OCI-LY1 (cell line): ENCODE data around the gene SEMA5A.

Experiments used
- H2AFZ ChIP-seq: fragments of 200-600 bp; sonication (generic), shearing (Covaris generic); 2 replicates; pipeline ENCODE4 v1.6.0; 2014; ENCODE audit warnings: antibody characterized with exemption, mild to moderate bottlenecking, low read length
- H3F3A ChIP-seq: fragments of 200-600 bp; sonication (generic), shearing (Covaris generic); 2 replicates; pipeline ENCODE4 v1.6.0; 2014; ENCODE audit warnings: mild to moderate bottlenecking, antibody characterized with exemption, low read length, moderate library complexity; ENCODE audit not compliant: insufficient read depth
- H3K27ac ChIP-seq: fragments of 200-600 bp; sonication (generic); 2 replicates; pipeline ENCODE4 v1.5.1; 2014; ENCODE audit warnings: low read length, mixed run types, mild to moderate bottlenecking, low read depth; ENCODE audit not compliant: poor library complexity, severe bottlenecking
- H3K27me3 ChIP-seq: fragments of 200-600 bp; sonication (generic); 2 replicates; pipeline ENCODE4 v1.6.0; 2014; ENCODE audit warnings: antibody characterized with exemption, mild to moderate bottlenecking, low read length, moderate library complexity; ENCODE audit not compliant: insufficient read depth
- H3K36me3 ChIP-seq: fragments of 200-600 bp; sonication (generic); 2 replicates; pipeline ENCODE4 v1.6.1; 2014; ENCODE audit warnings: mild to moderate bottlenecking, antibody characterized with exemption, low read length, moderate library complexity, mixed read lengths; ENCODE audit not compliant: insufficient read depth
- H3K4me1 ChIP-seq: fragments of 200-600 bp; sonication (generic); 2 replicates; pipeline ENCODE4 v1.5.1; 2014; ENCODE audit warnings: mild to moderate bottlenecking, low read length, moderate library complexity; ENCODE audit not compliant: insufficient read depth, severe bottlenecking
- H3K4me2 ChIP-seq: fragments of 200-600 bp; sonication (generic), shearing (Covaris generic); 2 replicates; pipeline ENCODE4 v1.6.1; 2014; ENCODE audit warnings: low read length
- H3K4me3 ChIP-seq: fragments of 200-600 bp; sonication (generic); 2 replicates; pipeline ENCODE4 v1.5.1; 2014; ENCODE audit warnings: low read length, low read depth, mild to moderate bottlenecking, mixed read lengths; ENCODE audit not compliant: poor library complexity, severe bottlenecking
- H3K79me2 ChIP-seq: fragments of 200-600 bp; shearing (Covaris generic); 2 replicates; pipeline ENCODE4 v1.6.1; 2016; ENCODE audit warnings: mixed run types, low read length, mixed read lengths; ENCODE audit not compliant: insufficient read depth
- H3K9ac ChIP-seq: fragments of 200-600 bp; sonication (generic), shearing (Covaris generic); 2 replicates; pipeline ENCODE4 v1.6.1; 2014; ENCODE audit warnings: mild to moderate bottlenecking, low read length, mixed read lengths
- H3K9me2 ChIP-seq: fragments of 200-600 bp; sonication (generic), shearing (Covaris generic); 2 replicates; pipeline ENCODE4 v1.6.1; 2014; ENCODE audit warnings: low read depth, mild to moderate bottlenecking, low read length, mixed read lengths
- H3K9me3 ChIP-seq: fragments of 200-600 bp; shearing (Covaris generic); 2 replicates; pipeline ENCODE4 v1.6.1; 2014; ENCODE audit warnings: low read length, mixed read lengths
- H4K20me1 ChIP-seq: fragments of 200-600 bp; sonication (generic), shearing (Covaris generic); 2 replicates; pipeline ENCODE4 v1.6.0; 2016; ENCODE audit warnings: mild to moderate bottlenecking, low read length; ENCODE audit not compliant: insufficient read depth
- EZH2 ChIP-seq: fragments of 200-600 bp; sonication (generic), shearing (Covaris generic); IDR thresholded peaks from 2 replicates; pipeline ENCODE4 v1.8.0; 2017; ENCODE audit warnings: borderline replicate concordance, mixed run types, mild to moderate bottlenecking, antibody characterized with exemption, low read length, moderate library complexity, mixed read lengths
- TF ChIP-seq, protein P1 (sequence below): fragments of 200-600 bp; sonication (generic), shearing (Covaris generic); IDR thresholded peaks from 2 replicates; pipeline ENCODE4 v1.5.1; 2017; ENCODE audit warnings: mild to moderate bottlenecking, antibody characterized with exemption, low read length, moderate library complexity, mixed read lengths

SEMA5A gene

DNA sequence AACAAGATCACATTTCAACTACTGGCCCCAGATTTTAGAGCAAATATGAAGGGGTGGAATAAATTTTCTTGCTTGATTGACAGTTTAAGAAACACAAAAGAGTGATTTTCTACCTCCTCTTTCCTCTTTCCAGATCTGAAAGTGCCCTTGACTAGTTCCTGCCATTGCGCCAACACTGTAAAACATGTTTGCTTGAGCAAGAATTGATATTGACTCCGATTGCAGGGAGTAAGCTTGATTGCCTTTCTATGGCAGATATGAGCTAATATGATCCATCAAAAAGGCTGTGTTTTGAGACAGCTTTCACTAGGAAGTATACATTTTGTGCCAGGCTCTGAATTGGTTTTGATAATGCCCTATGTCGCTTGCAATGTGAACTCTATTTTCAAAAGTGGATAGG lies 508.8 kb downstream of the SEMA5A start:
- no peak for TF ChIP-seq EZH2
- TF ChIP-seq, protein P1, sequence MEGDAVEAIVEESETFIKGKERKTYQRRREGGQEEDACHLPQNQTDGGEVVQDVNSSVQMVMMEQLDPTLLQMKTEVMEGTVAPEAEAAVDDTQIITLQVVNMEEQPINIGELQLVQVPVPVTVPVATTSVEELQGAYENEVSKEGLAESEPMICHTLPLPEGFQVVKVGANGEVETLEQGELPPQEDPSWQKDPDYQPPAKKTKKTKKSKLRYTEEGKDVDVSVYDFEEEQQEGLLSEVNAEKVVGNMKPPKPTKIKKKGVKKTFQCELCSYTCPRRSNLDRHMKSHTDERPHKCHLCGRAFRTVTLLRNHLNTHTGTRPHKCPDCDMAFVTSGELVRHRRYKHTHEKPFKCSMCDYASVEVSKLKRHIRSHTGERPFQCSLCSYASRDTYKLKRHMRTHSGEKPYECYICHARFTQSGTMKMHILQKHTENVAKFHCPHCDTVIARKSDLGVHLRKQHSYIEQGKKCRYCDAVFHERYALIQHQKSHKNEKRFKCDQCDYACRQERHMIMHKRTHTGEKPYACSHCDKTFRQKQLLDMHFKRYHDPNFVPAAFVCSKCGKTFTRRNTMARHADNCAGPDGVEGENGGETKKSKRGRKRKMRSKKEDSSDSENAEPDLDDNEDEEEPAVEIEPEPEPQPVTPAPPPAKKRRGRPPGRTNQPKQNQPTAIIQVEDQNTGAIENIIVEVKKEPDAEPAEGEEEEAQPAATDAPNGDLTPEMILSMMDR = no peak
- Histone ChIP-seq H3K4me3 (no peak overlapping the region), H3K36me3 (no peaks in the 10 kb centered on the region), H3K9me3 (no peaks in the 10 kb centered on the region), H2AFZ (no peak overlapping the region), H4K20me1 (no peaks in the 10 kb centered on the region), H3K27ac (no peak overlapping the region), H3K27me3 (no peaks in the 10 kb centered on the region), H3K4me2 (no peak overlapping the region), H3K9ac (no peak overlapping the region), H3K4me1 (no peaks in the 10 kb centered on the region), H3K9me2 (no peaks in the 10 kb centered on the region), H3K79me2 (no peaks in the 10 kb centered on the region), H3F3A (no peaks in the 10 kb centered on the region)

DNA sequence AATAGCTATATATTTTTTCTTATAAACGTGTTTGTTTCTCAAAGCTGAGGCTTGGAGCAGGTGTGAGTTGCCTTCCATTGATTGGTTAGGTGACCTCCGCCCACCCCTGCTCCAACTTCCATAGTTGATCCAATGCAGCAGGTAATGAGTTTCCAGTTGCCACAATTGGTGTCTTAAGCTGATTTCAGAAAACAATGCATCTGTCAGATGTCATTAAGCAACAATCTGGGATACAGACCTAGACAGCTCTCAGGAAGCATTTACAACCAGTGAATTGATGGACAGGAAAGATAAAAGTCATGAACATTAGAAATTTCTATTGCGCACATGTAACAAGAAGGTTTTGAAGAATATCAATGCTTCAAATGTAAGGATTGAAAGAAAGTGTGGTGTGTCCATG lies 510.5 kb downstream of the SEMA5A start:
- Histone ChIP-seq H2AFZ (no peak overlapping the region), H3K27me3 (no peaks in the 10 kb centered on the region), H3K36me3 (no peaks in the 10 kb centered on the region), H3F3A (no peaks in the 10 kb centered on the region), H3K4me1 (no peaks in the 10 kb centered on the region), H3K9ac (no peak overlapping the region), H3K9me2 (no peaks in the 10 kb centered on the region), H3K4me2 (no peak overlapping the region), H3K4me3 (no peak overlapping the region), H4K20me1 (no peaks in the 10 kb centered on the region), H3K9me3 (no peaks in the 10 kb centered on the region), H3K27ac (no peak overlapping the region), H3K79me2 (no peaks in the 10 kb centered on the region)
- TF ChIP-seq, protein P1 = no peak
- no peak for TF ChIP-seq EZH2

DNA sequence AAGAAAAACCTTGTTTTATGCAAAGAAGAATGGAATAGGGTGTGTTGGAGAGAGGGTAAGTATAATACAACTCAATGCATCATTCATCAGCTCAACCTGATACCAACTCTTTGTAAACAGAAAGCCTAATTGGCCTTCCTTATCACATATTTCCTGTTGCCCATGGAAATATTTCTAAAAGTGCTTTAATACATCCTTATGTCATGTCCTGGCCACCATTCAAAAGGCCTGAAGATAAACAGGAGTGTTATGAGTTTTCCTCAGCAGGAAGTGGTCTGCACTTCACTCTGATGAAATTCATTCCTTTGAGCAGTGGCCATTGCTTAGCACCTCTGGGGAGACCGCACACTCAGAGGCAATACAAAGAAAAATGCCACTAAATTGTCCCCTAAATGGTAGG lies 511.2 kb downstream of the SEMA5A start:
- no peak overlapping the region for H3K9ac ChIP-seq
- no peaks in the 10 kb centered on the region for H4K20me1 ChIP-seq
- H2AFZ ChIP-seq = no peak overlapping the region
- H3K4me3 ChIP-seq = no peak overlapping the region
- H3K27me3 ChIP-seq = no peaks in the 10 kb centered on the region
- H3K4me2 ChIP-seq = no peak overlapping the region
- H3K79me2 ChIP-seq = no peaks in the 10 kb centered on the region
- no peaks in the 10 kb centered on the region for H3K9me3 ChIP-seq
- no peak overlapping the region for H3K27ac ChIP-seq
- TF ChIP-seq, protein P1 = no peak
- no peak for TF ChIP-seq EZH2
- no peaks in the 10 kb centered on the region for H3K9me2 ChIP-seq
- no peaks in the 10 kb centered on the region for H3K4me1 ChIP-seq
- H3K36me3 ChIP-seq = no peaks in the 10 kb centered on the region
- H3F3A ChIP-seq = no peaks in the 10 kb centered on the region
